Bone marrow (tissue), 2 donors: ENCODE results near the gene ATXN7L3.

Experiments
- DNase-seq, 2 donors: peaks; one replicate each; lab custom pipeline; 2025; lab: John Stamatoyannopoulos, UW

ATXN7L3 gene

GRCh38 chr17:44218344-44219107 is 18.8 kb upstream of the ATXN7L3 start:
- peak; percentile 79 to 92 for DNase-seq

GRCh38 chr17:44217738-44218343 is 18.2 kb upstream of the ATXN7L3 start:
- no peak for DNase-seq

GRCh38 chr17:44216694-44217093 is 17.0 kb upstream of the ATXN7L3 start:
- DNase-seq = no peak

GRCh38 chr17:44216173-44216572 is 16.5 kb upstream of the ATXN7L3 start:
- DNase-seq = no peak

- DNase-seq = no peak
Measured at GRCh38 chr17:44214896-44215295, 15.2 kb upstream of the ATXN7L3 start.

- DNase-seq = no peak
Measured at GRCh38 chr17:44214230-44214494, 14.5 kb upstream of the ATXN7L3 start.

GRCh38 chr17:44213403-44214229 is 13.9 kb upstream of the ATXN7L3 start:
- DNase-seq = no peak

GRCh38 chr17:44212507-44213402 is 13.1 kb upstream of the ATXN7L3 start:
- DNase-seq = no peak

- DNase-seq = no peak
Measured at GRCh38 chr17:44211281-44212265, 11.9 kb upstream of the ATXN7L3 start.

- DNase-seq = peak; percentile 62 to 86
Measured at GRCh38 chr17:44210342-44211192, 10.9 kb upstream of the ATXN7L3 start.

- DNase-seq = no peak
Measured at GRCh38 chr17:44209786-44210341, 10.2 kb upstream of the ATXN7L3 start.

- DNase-seq = no peak
Measured at GRCh38 chr17:44207743-44208142, 8.1 kb upstream of the ATXN7L3 start.

- no peak for DNase-seq
Measured at GRCh38 chr17:44207319-44207718, 7.6 kb upstream of the ATXN7L3 start.

- DNase-seq = no peak
Measured at GRCh38 chr17:44206825-44207155, 7.1 kb upstream of the ATXN7L3 start.

GRCh38 chr17:44205962-44206824 is 6.5 kb upstream of the ATXN7L3 start:
- DNase-seq = no peak

- DNase-seq = peak in 1 of 2 donors; percentile 31
Measured at GRCh38 chr17:44204441-44204882, 4.8 kb upstream of the ATXN7L3 start.

- peak in 1 of 2 donors; percentile 53 for DNase-seq
Measured at GRCh38 chr17:44203731-44204440, 4.2 kb upstream of the ATXN7L3 start.

GRCh38 chr17:44202756-44203155 is 3.1 kb upstream of the ATXN7L3 start:
- DNase-seq = no peak
